Measurements from ENCODE around the gene LEFTY2. TPM values are rescaled to one million over a fixed set of nuclear protein-coding genes. Genes with fewer than 3 reads are reported as not detected.

LEFTY2 gene
- total RNA-seq, 4 donors from 2014 or later = 0.36 to 4.5 (median 0.63) TPM; not detected in 1

- DNase-seq (ENCODE audit: low spot score) (no peak), ATAC-seq (ENCODE audit: low FRiP score) (no peak)
- TF ChIP-seq CTCF (IDR thresholded peaks at IDR 0.05) = no peak
Measured at GRCh38 chr1:225909477-225909876, 31.5 kb downstream of the LEFTY2 start.

- ATAC-seq (ENCODE audit: low FRiP score) = no peak
- DNase-seq (ENCODE audit: low spot score) = no peak
- TF ChIP-seq CTCF (IDR thresholded peaks at IDR 0.05) = no peak
Measured at GRCh38 chr1:225908773-225909172, 32.2 kb downstream of the LEFTY2 start.

GRCh38 chr1:225908013-225908640 is 32.9 kb downstream of the LEFTY2 start:
- no peak for TF ChIP-seq CTCF (IDR thresholded peaks at IDR 0.05)

GRCh38 chr1:225907341-225907740 is 33.7 kb downstream of the LEFTY2 start:
- ATAC-seq (ENCODE audit: low FRiP score) = no peak
- TF ChIP-seq CTCF (IDR thresholded peaks at IDR 0.05) = no peak
- no peak for DNase-seq (ENCODE audit: low spot score)

More at GRCh38 chr1:225908013-225908640, 32.9 kb downstream of the LEFTY2 start:
- ATAC-seq (ENCODE audit: low FRiP score) (no peak), DNase-seq (ENCODE audit: low spot score) (no peak)

- ATAC-seq (ENCODE audit: low FRiP score) (no peak), DNase-seq (ENCODE audit: low spot score) (no peak)
- TF ChIP-seq CTCF (IDR thresholded peaks at IDR 0.05) = no peak
Measured at GRCh38 chr1:225906467-225906866, 34.6 kb downstream of the LEFTY2 start.

- DNase-seq (ENCODE audit: low spot score) = no peak
- no peak for TF ChIP-seq CTCF (IDR thresholded peaks at IDR 0.05)
- no peak for ATAC-seq (ENCODE audit: low FRiP score)
Measured at GRCh38 chr1:225903623-225904022, 37.4 kb downstream of the LEFTY2 start.

Data from omental fat pad (tissue), 4 donors.